Epidermal melanocyte (primary cell): Measurements from ENCODE around the gene STK26.
"Not testable (repeated sequence)": the region's sequence is repeated elsewhere in the genome, so short reads cannot be mapped to it uniquely, and the experiment has no call there.

ENCODE experiments used
- DNase-seq: peaks from one replicate; pipeline ENCODE4 v3.0.0; 2011; ENCODE audit warnings: low spot score; ENCODE audit not compliant: insufficient read length

The STK26 gene

DNA sequence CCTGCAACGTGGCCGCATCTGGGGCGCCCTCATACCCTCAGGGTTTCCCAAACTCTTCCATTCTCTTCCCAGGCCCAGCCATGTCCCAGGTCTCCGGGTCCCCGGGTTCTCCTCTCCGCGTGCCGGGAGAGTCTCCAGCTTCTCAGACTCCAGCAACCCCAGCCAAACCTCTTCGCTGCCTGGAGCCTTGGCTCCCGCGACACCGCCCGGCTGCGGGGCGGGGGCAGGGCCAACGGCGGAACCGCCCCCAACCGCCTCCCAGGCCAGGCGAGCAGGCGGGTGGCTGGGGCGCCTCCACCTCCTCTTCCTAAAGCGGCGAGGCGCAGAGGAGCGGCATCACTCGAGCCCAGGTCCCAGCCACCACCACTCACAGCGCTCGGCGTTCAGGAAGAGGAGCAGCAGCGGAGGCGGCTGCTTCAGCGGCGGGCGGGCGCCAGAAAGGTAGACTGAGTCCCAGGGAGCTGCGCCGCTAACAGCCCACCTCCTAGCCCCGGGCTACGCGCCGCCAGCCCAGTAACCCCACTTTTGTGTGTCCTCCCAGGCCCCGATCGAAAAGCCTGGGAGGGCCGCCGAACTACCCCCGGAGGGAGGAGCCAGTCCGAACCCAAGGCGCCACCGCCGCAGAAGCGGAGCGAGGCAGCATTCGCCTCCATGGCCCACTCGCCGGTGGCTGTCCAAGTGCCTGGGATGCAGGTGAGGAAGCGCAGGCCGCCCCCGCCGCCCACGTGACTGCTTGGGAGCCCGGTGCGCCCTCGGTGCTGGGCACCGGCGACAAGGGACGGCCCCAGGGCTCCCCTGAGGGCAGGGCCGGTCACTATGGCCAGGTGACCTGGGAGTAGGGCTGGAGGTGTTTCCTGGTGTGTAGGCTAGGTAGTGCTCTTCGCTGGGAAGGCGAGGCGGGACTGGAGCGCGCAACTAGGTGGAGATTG is at the start of gene STK26:
STK26 (plus strand) TSS at position 336 of the 929 bp plus-strand sequence; CDS start at position 652, 316 bp downstream.
- no peak for DNase-seq

DNA sequence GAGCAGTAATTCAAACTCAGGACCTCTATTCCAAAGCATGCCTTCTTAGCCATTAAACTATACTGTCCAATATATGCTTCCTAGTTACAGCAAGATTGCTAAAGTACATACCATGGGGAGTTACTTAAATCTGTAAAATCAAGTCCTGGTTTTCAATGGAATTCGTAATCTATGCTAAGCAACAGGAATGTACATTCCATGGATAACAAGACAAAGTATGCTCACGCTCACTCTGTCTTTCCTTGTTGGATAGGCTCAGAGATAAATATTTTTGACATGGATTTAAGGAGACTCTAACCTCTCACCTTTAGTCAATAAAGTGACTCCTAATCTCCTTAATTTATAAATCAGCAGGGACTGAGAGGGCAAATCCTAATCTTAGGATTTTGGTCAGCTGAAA is 47.3 kb upstream of the STK26 start:
- DNase-seq = no peak

DNA sequence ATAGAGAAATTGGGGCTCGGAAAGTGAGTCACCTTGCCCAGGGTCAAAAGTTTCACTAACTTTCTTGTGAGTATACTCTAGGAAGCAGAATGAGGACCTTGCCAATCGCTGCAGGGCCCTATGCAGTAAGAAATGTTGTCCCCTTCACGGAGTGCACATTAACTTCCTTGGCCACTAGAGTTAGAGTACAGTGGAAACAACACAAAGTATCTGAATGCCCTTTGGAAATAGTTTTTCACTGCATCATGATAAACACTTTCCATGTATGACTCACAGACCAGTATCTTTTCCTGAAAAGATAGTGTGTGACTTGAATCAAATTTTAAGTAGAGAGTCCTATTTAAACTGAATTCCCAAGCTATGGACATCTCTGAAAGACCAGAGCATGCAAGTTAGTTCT is 45.5 kb upstream of the STK26 start:
- DNase-seq = no peak

DNA sequence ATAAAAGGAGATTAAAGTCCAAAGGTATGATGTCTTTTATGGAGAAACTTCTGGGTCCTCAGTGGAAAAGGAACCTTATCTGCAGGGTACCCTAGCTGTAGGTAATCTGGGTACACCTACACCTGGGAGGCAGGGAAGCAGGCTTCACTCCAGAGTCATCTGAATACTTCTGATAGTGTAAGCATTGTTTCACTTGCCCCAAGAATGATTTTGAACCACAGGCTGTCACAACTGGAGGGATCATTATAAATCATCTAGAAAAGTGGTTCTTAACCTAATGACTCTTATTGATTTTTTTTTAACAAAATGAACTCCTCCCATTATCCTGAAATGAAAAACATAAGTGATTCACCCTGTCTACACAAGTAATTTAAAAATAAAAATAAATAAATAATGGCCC is 44.0 kb upstream of the STK26 start:
- DNase-seq = no peak

DNA sequence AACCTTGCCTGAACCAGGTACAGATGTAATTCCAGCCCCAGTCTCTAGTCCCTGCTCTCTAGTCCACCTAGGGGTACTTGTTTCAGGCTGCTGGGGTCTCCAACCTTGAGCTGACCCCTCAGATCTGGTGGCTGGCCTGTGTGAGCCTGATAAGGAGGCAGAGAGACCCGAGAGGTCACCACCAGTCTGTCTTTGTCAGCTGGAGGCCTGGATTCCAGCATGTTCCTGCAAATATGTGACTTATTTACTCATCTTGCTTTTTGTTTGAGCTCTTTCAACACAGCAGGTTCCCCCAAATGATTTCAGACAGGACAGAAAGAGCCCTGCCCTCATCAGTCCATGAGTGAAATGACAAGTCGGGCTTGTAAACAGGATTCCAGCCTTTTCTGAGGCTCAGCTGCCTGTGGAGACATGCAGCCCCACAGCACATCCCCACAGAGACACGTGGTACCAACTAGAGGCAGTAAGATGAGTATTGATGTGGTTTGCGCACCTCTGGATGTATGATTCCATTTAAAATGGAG is 37.5 kb upstream of the STK26 start:
- no peak for DNase-seq

DNA sequence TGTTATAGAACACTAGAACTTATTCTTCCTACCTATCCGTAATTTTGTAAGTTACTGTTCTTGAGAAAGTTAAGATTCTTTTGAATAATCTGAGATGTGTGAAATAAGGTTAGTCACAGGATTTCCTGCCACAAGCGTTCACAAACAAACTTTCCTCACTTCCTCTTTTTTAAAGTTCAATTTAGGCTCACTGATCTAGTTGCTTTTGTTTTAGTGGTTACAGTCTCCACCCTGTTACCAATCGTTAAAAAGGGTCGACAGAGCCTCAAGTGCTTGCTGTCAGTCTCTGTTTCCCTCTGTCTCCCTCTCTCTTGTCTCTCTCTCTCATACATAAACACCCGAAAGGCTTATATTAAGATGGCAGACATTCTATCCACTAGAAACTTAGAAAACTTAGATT is 35.9 kb upstream of the STK26 start:
- no peak for DNase-seq

DNA sequence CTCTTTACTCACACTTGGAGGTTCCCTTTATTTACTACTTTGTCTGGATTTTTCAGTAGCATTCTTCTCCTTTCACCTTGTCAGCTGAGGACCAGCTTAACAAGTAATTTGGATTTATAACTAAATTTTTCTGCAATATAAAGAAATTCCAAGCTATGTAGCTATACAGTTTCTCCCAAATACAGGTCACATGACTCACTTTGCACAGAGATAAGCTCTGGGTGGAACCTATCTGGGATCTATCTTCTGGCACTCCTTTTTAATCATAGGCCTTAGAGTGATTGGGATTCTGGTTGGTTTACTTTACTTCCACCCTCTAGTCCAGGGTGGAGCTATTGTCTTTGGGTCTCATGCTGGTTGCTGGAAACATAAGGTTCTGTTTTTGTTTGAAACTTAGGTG is 34.9 kb upstream of the STK26 start:
- no peak for DNase-seq

DNA sequence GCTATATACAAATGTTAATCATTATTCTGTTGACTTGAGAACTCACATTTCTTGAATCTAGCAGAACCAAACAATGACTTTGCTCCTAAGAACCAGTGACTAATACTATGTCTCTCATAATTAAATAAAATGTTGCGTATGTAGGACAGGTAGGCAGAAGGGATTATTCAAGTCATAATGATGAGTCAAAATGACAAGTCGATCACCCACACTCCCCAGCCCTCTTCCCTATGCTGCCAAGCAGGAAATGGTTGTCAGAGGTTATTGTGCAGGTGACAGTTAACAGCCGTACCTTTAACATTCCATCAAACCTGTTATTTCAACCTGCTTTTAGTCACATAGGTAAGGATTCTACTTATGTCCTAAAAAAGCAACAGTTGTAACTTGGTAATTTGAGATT is 22.0 kb upstream of the STK26 start:
- DNase-seq = no peak

DNA sequence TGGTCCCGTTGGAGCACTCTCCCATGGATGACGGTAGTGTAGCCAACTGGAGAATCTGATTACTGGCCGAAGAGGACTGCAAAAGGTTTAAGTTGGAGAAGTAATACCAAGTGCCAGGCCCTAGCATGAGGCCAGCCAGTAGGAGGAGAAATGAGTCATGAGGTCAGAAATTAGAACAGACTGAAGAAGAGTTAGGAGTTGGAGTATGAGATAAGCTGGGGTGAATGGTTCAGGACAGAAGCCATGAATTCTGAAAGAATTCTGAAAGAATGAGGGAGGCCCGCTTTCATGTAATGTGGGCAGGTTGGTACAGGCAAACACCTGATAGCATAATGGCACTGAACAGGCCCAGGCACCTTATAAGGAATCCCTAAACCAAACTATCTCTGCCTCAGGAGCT is 18.4 kb upstream of the STK26 start:
- no peak for DNase-seq

DNA sequence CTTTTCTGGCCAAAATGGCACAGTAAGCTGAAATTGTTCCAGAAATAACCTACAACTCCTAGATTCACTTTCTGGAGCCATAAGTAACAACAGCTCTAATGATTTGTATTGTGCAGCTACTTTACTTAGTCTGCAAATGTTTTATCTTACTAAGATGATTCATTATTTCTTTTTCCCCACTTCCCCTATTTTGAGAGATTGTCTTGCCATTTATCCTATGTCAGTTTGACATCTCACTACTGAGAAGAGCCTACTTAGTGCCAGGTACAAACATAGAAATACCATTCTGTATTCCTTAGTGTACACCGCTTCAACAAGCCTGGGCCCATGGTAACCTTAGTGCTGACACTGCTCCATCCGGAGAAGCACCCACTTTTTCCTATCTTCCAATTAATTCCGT is 13.8 kb upstream of the STK26 start:
- DNase-seq = no peak

DNA sequence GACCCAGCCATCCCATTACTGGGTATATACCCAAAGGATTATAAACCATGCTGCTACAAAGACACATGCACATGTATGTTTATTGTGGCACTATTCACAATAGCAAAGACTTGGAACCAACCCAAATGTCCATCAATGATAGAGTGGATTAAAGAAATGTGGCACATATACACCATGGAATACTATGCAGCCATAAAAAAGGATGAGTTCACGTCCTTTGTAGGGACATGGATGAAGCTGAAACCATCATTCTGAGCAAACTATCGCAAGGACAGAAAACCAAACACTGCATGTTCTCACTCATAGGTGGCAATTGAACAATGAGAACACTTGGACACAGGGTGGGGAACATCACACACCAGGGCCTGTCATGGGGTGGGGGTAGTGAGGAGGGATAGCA is 12.9 kb upstream of the STK26 start:
- not testable (repeated sequence) for DNase-seq

DNA sequence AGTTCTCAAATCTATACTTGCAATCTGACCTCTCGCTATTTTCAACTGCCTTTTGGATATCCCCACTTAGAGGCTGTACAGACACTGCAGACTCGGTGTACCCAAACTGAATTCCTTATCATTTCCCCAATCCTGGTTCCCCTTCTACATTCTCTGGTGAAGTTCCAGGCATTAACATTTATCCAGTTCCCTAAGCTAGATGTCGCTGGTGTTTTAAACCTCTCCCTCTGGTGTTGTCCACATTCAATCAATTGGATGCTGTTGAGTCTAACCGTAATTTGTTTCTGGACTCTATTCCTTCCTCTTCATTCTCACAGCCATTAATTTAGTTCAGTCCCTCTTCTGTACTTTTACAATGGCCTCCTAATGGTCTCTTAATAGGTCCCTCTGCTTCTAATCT is 7.2 kb upstream of the STK26 start:
- no peak for DNase-seq

DNA sequence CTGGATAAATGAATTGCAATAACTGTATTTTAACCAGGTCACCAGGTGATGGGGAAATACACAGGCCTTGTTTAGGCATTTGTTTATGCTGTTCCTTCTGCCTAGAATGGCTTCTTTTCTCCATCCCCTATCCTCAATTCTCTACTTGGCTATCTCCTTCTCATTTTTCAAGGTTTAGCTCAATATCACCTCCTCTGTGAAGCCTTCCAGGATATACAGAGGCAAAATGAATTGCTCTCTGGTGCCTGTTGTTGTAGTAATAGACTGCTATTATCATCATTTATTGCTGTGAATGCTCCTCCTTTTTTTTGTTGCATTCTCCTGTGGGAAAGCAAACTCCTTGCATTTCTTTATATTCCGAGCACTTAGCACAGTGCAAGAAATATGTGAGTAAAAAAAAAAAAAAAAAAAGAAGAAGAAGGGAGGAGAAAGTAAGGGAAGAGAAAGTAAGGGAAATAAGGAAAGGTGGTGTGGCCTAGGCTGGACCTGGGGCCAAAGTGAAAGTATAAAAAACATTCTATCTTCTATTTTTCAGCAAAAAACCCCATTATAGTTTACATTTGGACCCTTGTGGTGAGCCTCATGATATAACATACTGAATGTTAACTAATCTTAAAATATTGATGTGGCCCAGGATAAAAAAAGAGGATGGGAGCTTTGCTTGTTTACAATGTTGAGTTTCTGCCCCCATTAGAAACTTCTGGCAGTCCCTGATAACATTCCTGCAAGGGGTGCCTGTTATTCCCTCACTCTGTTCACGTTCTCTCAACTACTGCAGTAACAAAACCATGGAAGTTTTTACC is 6.3 kb upstream of the STK26 start:
- no peak for DNase-seq

DNA sequence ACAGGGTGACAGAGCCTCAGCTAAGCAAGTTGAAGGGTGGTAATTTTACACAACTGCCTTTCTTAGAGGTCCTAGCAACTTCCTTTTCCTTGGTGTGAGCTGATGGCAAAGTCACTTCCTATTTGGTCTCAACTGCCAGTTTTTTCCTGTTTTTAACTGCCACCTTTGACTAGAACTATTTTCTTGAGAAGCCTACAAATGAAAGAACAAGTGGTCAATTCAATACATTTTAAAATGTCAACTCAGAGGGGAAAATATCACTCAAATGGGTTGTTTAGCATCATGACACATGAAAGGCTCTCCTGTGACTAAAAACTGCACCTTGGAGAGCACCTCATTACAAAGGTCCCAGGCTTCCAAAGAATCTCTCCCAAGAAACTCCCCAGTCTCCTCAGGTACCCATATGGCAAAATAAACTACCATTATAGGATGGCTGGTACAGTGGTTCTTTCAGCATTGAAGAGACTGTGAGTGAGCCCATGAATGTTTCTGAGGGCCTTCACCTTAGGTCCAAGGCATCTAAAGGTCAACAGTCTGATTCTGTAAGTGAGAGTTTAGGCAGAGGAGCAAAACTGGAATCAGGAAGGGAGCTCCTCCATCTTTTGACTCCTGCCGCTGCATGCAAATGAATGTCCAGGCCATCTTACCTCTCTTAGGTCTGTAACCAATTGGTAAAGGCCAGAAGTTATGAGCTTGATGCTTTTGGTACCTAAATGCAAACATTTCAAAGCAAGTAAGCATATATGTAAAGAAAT is 5.5 kb upstream of the STK26 start:
- no peak for DNase-seq

DNA sequence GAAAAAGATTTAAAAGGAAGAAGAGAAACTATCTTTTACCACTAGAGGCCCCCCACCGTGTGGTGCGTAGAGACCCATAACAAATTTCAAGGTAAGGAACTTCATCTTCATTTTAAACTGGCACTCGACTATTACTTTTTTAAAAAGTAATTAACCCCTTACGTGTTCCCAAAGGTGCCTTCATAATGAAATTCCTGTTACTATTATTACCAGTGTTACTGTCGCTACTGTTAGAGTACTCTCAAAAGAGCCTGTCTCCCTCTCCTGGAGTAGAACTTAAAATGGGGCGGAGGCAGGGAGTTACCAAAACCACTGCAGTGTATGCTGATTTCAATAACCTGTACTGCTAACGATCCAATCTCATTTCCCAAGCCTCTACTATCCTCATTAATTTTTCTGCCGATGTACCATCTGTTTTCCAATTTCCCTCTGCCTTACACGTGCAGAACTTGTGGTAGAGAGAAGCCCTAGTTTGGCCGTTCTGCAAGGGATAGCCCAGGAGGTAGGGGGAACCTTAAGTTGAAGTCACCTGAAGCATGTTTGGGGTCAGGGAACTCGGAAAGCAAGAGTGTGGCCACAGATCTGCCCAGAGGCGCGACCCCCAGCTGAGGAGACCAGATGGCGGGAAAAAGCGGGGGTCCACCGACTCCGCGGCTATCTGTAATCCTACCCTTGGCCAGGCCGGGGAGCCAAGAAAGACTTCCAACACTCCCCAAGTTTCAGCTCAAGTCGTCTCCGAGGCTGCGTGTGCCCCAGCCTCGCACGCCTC is 720 bp upstream of the STK26 start:
- no peak for DNase-seq

DNA sequence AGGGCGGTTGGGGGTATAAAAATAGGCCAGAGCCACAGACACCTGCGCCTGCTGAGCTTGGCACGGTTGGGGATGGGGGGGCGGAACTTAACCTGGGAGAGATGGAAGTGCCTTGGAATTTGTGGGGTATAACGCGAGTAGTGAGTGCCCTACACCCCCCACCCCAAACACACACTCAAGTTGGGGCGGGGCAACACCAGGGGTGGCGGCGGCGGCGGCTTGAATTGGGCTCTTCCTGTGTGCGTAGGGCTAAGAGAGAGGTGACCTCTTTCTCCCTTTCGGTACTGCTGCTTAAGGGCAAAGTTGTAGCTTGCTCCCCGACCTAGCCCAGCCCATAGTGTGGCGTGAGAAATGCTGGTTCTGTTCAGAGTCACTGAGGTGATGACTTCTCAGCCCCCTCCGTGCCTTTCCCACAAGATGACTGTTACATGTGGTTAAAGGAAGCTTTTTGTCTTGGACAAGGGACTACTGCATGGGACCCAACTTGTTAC is 839 bp downstream of the STK26 start:
- no peak for DNase-seq

DNA sequence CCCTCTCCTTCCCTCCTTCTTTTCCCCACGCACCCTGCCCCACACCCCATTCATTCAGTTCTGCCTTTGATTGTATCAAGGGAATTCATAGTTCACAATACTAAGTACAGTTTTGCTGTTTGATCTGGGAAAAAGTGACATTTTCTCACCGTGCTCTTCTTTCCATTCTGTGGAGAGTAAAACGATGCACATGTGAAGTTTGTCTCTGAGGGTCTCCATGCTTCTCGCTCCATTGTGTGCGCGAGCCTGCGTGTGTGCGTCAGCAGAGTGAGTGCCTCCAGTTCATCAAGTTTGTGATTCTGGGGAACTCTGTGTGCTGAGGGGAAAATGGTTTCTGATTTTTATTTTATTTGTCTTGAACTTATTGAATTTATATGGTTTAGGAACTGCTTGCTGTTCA is 1.9 kb downstream of the STK26 start:
- DNase-seq = no peak

DNA sequence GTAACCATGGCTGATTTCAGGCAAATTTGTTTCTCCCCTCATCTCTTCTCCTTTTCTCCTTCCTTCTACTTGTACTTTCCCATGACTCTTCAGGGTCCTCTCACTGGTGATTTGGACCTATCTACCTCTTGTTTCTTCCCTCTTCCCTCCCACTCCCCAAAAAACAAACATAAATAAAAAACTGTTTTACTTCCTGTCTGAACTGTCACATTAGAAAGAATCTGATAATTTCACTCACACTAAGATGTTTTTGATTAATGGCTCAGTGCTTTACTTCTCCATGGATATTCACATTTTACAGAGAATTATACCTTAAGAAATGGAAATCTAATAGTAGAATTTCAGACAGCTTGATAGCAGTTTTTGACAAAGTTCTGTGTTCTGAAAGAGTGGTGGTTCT is 7.2 kb downstream of the STK26 start:
- no peak for DNase-seq

DNA sequence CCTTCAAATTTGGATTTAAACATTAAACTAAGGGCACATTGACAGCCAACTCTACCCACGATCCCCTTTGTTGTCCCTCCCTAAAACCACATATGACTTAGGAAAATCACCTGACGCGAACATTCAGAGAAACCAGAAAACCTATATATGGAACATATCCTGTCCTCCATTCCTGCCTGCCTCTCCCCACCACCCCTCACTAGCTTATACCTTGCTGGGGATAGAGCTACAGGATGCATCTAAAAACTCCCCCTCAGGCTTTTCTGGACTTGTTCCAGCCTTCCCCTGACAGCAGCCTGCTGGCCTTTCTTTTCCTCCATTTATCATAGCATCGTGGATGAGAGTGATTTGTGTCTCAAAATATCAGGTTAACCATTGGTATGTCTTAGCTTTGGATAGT is 8.8 kb downstream of the STK26 start:
- DNase-seq = no peak

DNA sequence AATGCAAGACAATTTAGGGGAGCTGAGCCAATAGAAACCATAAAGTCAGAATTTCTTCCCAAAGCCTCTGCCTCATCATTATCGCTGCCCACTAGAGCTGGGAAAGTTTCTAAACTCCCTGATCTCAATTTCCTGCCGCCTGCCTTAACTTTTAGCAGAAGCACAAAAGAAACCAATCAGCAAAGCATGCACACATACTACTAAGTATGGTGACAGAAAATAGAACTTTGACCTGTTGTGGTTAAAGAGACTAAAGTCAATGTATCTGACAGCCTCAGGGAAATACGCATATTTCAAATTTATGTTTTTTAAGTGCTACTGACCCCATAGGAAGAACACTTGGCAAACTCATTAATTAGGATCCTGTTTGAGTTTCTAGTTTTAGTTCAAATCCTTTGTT is 10.1 kb downstream of the STK26 start:
- DNase-seq = no peak

DNA sequence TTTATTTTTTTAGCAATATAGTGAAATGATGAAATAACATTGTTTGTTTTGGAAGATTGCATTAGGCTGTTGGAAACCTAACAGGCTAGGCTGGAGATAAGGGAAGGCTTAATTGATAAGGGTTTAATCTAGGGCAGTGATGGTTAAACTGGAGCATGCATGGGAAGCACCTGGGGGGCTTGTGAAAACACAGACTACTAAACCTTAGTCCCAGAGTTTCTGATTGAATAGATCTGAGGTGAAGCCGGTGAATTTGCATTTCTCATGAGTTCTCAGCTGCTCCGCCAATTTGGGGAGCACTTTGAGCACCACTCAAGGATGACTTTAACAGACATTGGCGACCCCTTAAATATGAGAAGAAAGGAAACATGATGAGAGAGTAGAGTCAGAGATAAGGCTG is 11.5 kb downstream of the STK26 start:
- DNase-seq = no peak
